Right hindlimb (tissue), 1 donor: ENCODE measurements around the gene SLC22A17.
"Not testable (repeated sequence)": the region's sequence is repeated elsewhere in the genome, so short reads cannot be mapped to it uniquely, and the experiment has no call there.

ENCODE experiments used
- DNase-seq: peaks from one replicate; pipeline ENCODE4 v3.0.0-alpha.2; 2018

Gene SLC22A17

DNA sequence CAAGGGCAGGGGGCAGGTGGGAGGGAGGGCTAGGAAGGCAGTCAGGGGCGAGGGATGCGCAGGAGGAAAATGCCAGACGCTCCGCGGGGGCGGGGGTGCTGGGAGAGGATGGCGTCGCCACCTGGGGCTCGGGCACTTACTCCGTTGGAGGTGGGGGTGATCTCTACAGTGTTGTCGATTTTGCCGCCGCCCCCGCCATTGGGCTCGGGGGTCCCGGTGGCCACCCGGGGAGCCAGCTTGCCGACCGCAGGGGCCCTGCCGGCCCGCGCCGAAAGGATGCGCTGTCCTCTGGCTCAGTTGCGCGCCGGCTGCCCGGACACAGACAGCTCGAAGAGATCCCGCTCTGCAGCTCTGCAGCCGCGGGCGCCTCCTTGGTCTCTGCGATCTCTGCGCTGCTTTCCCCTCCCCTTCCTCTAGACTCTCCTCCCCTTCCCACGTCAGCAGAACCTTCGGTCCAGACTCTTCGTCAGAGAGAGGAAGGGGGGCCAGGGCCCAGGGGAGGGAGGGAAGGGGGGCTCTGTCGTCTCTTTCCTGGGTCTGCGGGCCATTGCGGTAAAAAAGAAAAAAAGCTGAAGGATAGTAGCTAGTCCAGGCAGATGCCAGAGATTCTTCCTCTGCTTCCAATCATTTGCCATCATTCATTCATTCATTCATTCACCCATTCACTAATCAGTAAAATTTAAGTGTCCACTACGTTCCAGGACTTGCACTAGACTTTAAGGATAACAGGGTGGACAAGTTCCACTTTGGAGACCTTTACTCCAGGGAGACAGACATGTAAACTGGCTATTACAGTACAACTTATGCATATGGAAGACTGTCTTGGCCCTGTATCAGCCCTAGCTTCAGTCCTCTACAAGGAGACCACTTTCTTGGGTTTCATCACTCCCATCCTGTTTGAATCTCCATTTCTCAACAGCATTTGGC, at the start of gene SLC22A17:
Gene SLC22A17 (minus strand): TSS at position 382 of the 927 bp plus-strand sequence.
- DNase-seq: peak; percentile 92

DNA sequence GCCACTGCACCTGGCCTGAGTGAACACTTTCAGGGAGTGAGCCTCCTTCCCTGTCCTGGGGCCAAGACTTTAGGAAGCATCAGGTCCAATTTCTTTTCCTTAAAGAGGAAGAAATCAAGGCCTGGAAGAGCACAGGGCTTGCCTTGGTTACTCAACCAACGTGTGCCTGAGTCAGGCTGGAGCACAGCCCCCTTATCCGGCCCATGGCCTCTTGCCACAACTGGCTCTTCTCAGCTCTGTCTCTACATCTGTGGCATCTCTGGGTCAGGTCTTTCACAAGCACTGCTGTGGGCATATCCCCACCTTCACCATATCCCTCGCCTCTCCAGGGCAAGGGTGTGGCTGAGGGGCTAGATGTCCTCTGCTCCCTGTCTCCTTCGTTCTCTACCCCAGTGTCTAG, 48.6 kb upstream of the SLC22A17 start:
- no peak for DNase-seq

DNA sequence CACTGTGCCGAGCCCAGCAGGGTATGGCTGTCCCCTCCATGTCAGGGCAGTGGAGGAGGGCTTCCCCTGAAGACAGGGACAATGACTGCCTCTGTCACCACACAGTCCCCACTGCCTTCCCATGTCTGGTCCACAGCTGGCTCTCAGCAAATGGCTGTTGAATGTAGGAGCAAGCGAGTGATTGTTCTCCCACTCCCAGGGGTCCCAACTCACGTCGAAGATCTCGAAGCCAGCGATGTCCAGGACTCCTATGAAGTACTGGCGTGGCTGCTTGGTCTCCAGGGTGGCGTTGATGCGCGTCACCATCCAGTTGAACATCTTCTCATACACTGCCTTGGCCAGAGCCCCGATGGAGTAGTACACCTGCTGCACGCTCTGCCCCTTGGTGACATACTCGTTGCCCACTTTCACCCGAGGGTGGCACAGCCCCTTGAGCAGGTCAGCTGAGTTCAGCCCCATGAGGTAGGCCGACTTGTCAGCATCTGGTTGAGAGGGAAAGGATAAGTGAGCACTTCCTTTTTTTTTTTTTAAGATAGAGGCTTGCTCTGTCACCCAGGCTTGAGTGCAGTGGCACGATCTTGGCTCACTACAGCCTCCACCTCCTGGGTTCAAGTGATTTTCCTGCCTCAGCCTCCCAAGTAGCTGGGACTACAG, 47.9 kb upstream of the SLC22A17 start:
- not testable (repeated sequence) for DNase-seq

DNA sequence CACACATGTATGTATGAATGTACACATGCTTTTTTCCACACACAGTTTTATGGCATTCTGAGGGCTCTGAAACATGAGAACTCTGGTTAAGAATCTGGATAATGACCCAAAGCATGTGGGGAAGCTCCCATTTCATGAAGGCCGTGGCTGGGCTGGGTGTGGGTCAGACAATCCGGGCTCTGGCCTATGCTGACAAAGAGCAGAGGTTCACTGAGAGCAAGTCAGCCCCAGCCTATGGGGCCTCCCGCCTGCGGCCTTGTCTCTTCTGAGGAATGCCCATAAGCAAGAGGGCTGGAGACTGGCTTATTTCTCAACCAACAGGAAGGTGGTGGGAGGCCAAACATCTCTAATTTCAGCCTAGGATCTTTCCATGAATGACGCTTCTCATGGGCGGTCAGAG, 46.9 kb upstream of the SLC22A17 start:
- DNase-seq: no peak

DNA sequence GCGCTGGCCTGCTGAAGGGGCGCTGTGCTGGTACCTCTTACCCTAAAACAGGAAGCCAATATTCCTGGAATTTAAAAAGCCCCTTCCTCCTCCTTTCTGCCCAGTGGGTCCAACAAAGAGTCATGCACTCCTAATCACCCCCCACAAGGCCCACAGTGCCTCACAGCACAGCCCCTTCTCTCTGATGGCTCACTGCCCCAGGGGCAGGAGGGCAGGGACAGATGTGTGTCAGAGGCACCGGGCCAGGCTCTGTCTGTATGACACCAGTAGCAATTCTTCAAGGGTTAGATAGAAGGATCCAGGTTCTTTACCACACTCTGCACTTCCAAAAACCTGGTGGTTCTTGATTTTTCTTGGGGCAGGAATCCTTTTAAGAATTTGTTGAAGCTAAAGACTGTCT, 46.4 kb upstream of the SLC22A17 start:
- no peak for DNase-seq

DNA sequence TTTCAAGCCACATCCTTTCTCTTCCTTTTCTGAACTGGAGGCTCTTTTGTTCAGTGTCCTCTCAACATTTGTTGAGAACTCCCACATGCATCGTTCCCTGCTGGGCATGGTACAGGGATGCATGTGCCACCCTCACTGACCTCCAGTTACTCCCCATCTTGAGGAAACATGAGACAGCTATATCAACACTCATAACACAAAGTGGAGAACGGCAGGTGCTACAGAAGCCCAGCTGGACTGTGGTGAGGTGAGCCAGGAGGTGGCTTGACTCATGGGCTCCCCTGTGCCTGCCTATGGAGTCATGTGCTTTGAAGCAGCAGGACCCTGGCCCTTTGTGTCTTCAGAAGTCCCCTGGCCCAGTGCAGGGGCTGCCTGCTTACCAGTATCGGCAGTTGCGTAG, 45.7 kb upstream of the SLC22A17 start:
- no peak for DNase-seq

DNA sequence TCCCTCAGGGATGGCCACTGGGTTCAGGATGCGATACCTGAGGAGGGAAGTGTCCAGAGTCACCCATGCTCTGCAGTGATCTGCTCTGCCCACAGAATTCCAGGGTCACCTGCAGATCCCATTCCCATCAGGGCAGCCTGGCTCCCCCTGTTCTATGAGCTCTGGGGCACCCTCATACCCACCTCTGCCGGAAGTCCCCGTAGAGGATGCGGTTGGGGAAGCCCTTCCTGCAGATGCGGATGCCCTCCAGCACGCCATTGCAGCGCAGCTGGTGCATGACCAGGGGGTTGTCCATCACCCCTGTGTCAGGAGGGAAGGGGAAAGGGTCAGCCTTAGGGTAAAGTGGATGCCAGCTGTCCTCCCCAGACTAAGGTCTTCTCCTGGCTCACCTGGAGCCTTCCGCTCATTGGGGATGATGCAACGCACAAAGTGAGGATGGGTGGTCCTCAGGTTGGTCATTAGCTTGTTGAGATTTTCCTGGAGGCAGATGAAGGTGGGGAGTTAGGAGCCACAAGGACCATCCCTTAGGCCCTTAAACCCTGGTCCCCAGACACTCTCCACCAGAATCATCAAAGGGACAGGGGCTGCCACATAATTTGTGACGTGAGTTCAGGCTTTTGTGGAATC, 44.2 kb upstream of the SLC22A17 start:
- DNase-seq: no peak

DNA sequence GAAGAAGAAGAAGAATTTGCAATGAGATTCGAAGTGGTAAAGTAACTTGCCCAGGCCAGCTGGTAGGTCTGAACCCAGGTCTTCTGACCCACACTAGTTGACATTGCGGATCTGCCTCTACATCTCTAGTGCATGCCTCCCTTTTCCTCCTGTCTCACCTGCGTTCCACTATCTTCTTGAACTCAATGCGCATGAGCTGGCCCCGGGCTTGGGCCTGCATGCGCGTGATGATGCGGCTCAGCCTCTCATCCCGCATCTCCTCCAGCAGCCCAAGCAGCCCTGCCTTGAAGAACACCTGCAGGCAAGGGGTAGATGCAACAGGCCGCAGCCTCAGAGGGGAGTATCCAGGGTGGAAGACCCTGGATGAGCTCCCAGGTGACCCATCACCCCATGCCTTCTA, 43.4 kb upstream of the SLC22A17 start:
- DNase-seq: no peak

DNA sequence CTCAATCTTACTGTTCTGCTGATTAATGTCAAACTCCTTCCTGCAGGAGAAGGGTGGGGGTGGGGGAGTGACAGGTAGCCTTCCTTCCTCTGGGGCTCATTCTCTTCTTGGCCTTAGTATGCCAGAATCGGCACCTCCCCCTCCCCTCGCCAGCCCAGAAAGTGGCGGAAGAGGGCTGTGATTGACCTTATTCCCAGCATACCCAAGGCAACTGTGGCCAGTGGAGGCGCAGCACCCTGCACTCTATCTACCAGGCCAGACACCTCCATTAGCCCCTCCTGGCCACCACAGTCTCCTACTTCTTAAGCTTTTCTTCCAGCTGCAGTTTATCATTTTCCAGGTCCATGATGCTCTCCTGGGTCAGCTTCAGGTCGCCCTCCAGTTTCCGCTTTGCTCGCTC, 39.9 kb upstream of the SLC22A17 start:
- DNase-seq: no peak

DNA sequence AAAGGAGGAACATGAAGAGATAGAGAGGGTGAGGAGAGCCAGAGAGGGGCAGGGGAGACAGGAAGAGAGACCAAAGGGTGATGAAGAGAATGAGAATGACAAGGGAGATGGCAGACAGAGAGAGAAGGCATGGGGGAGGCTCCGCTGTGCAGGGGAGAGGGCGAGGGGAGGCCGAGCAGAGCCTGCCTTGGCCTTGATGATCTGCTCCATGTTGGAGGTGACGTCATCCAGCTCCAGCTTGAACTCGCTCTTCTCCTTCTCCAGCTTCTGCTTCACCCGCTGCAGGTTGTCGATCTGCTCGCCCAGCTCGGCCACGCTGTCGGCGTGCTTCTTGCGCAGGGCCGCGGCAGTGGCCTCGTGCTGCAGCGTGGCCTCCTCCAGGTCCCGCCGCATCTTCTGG, 37.2 kb upstream of the SLC22A17 start:
- DNase-seq: not testable (repeated sequence)

DNA sequence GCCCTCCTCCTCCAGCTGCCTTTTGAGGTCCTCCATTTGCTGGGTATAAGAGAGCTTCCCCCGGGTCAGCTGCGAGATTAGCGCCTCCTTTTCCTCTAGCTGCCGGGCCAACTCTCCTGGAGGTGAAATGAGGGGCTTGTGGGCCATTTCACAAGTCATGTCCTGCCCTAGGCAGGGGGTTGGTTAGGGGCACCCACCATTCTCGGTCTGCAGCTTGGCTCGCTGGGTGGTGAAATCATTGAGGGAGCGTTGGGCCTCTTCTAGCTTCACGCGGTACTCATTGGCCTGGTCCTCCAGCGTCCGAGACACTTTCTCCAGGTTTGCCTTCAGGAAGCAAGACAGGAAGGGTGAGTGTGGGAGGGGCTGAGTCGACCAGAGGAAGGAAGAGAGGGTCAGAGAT, 36.7 kb upstream of the SLC22A17 start:
- no peak for DNase-seq

DNA sequence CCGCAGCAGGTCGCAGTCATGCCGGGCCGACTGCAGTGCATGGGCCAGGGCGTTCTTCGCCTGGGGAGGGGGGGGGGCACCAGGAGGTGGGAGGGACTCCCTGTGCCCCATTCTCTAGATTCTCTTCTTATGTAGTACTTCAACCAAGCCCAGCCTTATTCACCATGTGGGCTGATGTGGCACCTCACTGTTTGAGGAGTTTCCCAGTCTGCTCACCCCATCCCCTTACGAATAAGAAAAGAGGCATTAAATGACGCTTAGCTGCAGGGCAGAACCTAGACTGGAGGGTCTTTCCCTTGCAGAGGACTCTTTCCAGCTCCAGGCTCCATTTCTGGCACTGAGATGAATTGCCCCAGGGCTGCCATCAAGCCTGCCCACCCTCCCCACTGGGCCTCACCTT, 36.3 kb upstream of the SLC22A17 start:
- no peak for DNase-seq

DNA sequence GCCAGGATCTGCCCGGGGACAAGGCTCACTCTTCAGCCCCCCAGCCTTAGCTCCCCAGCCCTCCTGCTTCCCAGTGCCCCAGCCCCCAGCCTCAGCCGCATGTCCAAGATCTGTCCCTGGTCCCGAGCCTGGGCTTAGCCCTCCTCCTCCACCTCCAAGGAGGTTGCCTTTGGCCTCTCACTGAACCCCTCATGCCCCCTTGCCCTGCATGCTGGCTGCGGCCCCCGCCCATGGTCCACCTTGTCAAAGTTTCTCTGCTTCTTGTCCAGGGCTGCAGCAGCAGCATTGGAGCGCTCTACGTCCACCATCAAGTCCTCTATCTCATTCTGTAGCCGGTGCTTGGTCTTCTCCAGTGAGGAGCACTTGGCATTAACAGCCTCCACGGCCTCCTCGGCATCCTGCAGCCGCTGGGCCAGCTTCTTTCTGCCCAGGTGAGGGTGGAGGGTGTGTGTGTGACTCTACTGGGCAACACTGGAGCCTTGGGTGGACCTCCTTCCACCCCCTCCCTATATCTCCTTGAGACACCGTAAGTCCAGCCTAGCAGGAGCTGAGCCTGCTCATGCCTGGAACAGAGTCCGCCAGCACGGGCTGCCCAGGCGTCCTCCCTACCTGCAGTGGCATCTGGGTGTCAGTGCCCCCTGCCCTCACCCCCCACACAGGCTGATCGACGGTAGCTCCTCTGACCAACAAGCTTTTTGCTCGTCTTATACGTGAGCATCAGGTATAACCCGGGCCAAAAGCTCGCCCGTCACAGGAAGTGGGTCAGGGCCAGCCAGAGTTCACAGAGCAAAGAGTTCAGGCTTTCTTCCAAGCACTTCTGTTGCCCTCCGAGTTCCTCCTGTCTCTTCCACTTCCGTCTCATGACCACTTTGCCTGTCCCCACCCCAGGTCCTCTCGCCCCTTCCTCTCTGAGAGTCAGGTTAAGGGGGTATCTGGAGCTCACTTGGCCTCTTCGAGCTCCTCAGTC, 35.5 kb upstream of the SLC22A17 start:
- no peak for DNase-seq

DNA sequence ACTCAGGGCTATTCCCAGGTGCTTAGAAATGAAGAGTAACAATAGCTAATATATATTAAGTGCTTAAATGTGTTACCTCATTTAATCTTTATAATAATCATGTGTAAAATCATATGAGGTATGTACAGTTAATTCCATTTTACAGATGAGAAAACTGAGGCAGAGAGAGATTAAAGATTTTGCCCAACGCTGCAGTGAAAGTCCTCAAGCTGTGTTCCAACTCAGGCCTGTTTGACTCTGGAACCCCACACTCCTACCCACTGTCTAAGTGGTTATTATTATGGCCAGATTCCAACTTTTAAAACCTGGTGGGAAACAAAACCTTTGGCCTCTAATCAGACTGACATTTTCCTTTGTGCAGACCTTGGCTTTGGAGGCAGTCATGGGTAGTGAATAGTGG, 34.3 kb upstream of the SLC22A17 start:
- no peak for DNase-seq

DNA sequence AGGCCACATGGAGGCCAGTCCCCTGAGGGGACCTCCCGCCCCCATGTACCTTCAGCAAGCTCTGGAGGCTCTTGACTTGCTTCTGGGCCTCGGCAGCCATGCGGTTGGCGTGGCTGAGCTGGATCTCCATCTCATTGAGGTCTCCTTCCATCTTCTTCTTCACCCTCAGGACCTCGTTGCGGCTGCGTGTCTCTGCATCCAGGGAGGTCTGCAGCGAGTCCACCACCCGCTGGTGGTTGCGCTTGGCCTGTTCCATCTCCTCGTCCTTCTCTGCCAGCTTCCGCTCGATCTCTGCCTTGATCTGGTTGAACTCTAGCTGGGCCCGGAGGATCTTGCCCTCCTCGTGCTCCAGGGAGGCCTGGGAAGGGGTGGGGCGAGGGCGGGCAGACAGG, 33.6 kb upstream of the SLC22A17 start:
- DNase-seq: not testable (repeated sequence)

DNA sequence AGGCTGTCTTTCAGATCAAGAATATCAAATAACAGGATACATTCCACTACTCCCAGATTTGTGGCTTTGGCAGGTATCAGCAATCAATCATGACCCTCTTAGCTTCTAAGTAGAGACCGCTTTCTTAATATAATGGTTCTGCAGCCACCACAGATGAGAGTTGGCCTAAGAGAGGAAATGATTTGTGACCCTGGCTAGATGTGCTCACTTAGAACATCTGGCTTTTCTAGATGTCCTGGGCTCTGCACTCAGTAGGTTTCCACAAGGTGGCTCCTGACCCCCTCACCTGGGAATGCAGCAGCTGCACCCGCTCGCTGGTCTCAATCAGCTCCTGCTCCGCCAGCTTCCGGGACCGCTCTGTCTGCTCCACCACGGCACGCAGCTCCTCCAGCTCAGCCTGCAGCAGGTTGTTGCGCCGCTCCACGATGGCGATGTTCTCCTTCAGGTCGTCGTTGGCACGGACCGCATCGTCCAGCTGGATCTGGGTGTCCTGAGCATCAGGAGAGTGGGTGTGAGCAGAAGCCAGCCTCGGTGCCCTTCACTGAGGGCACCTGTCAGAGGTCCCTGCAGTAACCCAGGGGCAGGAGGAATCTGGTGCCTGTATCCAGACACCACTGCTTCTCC, 33.1 kb upstream of the SLC22A17 start:
- no peak for DNase-seq

DNA sequence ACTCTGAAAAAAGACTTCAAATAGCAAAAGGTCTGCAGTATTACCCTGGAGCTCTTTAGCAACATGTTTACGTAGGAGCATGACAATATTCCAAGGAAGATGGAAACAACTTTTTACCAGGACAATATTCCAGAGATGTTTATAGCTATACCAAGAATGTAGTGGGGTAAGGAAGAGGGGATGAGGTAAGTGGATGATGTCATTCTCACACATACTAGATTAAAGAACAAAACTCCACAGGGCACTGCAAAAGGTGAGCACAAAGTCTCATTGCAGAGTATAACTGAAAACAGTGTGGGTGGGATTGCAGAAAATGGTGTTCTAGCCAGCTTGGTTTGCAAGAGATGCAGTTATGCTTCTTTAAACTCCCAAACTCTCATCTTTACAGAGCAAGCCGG, 32.6 kb upstream of the SLC22A17 start:
- no peak for DNase-seq

DNA sequence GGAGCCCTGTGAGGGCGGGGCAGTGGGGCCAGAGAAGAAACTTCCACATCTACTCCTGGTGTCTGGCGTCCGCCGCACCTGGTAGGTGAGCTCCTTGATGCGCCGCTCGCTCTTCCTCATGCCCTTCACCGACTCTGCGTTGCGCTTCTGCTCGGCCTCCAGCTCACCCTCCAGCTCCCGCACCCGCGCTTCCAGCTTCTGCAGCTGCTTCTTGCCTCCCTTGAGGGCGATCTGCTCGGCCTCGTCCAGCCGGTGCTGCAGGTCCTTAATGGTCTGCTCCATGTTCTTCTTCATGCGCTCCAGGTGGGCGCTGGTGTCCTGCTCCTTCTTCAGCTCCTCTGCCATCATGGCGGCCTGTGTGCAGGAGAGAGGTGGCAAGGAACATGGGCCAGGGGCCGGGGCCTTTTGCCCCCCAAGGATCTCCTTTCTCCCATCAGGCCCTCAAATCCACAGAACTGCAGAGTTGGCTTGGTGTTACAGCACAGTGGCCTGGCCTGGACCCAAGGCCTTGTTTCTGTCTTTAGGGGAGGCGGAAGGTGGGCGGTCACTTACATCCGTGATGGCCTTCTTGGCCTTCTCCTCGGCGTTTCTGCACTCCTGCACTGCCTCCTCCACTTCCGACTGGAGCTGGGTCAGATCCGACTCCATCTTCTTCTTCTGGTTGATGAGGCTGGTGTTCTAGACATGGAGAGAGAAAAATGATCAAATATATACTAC, 31.8 kb upstream of the SLC22A17 start:
- no peak for DNase-seq

DNA sequence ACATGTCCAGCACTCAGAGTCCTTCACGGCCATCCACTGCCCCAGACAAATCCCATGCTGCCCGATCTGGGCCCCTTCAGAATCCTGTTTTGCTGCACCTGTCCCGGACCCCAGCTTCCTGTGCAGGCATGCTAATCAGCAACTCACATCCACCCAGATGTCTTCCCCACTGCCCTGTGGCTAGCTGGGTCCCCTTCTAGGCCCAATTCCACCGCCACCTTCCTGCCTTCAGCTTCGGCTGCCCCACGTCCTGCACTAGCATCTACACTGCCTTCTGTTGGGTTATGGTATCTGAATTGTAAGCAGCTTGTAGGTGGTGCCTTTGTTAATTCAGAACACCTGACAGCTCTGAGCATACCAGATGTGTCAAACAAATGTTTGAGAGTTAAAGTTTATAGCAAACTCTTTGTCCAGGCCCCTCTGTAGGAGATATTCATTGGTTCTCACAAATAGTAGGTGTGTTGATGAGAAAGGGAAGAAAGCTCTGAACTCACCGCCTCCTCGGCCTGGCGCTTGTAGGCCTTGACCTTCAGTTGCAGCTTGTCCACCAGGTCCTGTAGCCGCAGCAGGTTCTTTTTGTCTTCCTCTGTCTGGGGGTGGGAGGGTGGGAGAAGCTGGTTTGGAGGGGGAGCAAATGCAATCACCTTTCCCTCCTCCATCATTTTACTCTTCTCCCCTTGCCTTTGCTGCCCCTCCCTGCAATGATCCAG, 30.2 kb upstream of the SLC22A17 start:
- no peak for DNase-seq

DNA sequence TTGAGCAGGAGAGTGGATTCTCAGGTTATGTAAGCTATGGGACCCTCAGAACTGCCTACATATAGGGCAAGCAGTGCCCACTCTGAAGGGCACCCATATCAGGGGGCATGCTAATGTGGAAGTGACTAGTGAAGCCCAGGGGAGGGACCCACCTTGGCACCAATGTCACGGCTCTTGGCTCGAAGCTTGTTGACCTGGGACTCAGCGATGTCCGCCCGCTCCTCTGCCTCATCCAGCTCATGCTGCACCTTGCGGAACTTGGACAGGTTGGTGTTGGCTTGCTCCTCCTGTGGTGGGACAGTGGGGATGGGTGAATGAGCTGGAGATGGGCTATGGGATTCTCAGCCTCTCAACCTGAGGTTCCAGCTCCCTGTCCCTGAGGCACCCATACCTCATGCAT, 29.6 kb upstream of the SLC22A17 start:
- DNase-seq: no peak

DNA sequence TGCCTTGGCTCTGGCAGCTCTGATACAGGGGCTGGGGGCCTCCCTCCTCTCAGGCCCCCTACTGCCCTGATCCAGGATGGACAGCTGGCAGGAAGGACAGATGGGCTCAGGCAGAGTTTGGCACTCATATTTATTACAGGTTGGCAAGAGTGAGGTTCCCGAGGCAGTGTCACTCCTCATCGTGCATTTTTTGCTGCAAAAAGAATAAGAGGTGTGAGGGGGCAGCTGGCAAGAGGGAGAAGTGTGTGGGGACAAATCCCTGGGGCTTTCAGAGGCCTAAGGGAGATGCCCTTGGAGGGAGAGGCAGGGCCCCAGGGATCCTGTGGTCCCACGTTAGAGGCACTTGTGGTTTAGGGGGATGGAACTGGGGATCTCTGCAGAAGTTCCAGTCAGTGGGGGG, 29.2 kb upstream of the SLC22A17 start:
- DNase-seq: no peak
